HK-2 (cell line): Measurements from ENCODE around the gene RNF217.
A peak's percentile ranks its signal among the peaks of the same experiment; 100 is the strongest.
"Not testable (repeated sequence)": the region's sequence is repeated elsewhere in the genome, so short reads cannot be mapped to it uniquely, and the experiment has no call there.

Experiments used
- DNase-seq: peaks from one replicate; pipeline ENCODE4 v3.0.0-alpha.2; 2018; ENCODE audit not compliant: unreplicated experiment

RNF217 gene

DNA sequence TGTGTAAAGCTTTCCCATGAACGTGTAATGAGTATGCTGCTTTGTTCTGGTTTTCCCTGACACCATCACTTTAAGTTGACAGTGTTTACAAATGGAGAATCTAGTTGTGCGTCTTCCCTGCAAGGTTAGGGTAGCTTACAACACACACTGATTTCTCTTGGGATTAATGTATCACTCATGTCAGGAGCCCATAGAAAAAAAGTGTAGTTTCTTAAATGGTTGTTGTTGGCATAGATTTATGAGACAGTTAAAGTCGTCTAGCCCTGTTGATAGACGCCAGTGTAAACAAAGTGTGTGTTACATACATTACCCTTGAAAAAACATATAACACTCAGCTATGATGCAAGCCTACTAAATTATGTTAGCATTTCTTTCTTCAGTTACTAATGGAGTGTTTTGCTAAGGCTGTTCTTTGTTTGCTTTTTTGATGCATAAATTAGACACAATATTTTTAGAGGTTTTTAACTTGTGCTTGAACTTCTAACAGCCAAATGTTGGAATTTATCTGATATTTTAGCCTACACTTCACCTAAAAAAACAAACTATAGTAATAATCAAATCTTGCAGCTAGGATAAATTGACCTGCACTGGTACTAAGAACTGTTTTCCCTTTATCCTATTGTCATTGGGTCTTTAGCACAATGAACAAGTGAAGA, 88.6 kb downstream of the RNF217 start:
- DNase-seq, result no peak

GRCh38 chr6:125053809-125054208, 91.6 kb downstream of the RNF217 start:
- no peak for DNase-seq

- no peak for DNase-seq
These were observed 92.1 kb downstream of the RNF217 start for GRCh38 chr6:125054331-125054730.

- no peak for DNase-seq
These were observed 95.4 kb downstream of the RNF217 start for GRCh38 chr6:125057392-125058246.

DNA sequence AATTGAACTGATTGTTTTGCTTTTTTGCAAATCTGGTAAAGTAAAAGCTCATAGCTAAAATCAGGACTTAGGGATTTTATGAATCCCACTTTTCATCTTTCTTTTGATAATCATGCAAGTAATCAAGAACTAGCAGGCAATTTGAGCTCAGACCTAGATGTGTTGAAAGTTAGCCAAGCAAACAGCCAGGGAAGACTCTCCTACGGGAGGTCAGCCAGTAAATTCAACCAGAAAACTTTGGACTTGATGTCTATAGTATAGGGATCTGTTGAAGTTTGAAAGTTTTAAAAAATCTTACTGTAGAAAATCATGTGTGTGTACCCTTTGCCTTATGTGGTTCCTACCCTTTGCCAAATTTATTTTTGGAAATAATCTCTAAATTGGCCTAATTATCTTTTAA, 96.3 kb downstream of the RNF217 start:
- no peak for DNase-seq

DNA sequence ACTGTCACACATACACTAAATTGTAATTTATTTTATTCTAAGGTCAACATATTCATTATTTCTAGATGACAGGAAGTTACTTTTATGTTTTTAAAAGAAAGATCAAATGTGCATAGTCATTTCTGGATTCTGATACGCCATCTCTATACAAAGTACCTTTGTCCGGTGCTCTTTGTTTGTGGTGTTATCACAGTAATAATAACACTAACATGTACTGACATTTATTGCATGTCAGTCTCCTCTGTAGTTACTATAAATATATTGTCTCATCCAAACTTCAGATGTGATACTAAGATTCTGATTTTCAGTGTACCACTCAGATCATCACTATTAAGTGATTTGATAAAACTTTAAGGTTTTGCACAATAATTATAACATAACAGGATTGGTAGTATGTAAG, 101.1 kb downstream of the RNF217 start:
- DNase-seq, result no peak

- DNase-seq, result no peak
These were observed 103.9 kb downstream of the RNF217 start for GRCh38 chr6:125066140-125066539.

DNA sequence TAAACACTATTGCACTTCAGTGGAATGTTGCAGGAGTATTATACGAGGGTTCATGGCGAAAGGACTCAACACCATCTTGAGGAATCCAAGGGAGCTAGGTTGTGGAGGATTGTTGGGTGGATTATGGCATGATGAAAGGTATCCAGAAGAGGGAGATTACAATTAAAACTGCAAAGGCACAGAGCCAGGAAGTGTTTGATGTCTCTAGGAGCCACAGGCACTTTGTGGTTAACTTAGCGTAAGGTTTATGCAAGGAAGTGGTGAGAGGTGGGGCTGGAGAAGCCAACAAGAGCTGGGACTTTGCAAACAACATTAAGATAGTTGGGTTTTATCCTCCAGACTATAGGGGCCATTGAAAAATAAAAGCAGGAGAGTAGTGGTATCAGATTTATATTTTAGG, 104.7 kb downstream of the RNF217 start:
- DNase-seq, result peak; percentile 5

DNA sequence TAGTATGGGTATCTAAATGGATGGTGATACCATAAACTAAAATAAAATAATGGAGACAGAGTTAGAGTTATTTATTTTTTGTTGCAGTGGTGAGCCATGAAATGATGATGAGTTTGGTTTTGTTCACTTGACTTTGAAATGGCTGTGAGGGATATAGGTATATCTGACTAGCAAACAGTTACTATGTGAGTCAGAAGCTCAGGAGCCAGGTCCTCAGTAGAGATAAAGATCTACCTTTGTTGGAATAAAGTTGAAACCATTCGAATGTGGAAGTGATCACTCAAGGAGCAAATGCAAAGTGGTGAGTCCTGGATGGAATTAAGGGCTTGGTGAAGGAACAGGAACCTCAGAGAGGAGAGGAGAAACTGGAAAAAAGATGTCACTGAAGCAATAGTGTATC, 105.3 kb downstream of the RNF217 start:
- DNase-seq, result no peak

DNA sequence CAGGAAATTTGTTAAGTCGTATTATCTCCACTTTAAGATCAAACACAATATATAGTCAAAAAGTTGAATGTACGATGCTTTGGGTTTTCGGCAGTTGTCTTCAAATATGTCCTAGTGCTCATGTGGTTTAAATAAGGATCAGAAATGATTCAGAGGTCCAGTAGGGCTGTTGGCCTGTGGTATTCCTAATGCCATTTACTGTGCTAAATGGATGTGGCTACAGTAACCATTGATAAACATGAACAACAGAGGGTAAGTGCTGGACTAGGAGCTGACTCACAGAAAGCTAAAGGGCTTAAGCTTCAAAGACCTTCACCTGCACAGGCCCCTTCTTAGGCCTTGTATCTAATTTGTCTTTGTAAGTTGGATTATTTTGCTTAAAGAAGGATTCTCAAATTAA, 110.8 kb downstream of the RNF217 start:
- DNase-seq, result no peak

DNA sequence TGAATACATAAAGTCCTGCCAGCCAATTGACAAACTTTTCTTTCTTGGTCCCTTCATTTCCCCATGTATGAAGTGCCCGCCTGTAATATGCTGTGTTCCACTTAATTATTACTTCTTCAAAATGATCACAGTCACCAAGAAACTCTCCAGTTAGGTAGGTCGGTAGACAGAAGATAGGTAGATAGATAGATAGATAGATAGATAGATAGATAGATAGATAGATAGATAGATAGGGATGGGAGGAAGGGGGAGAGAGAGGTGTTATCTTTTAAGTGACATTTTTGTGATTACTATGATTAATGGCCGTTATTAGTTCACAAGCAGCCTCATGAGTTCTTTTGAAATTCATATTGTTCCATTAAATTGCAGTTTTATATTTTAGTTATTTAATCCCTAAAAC, 111.9 kb downstream of the RNF217 start:
- no peak for DNase-seq

DNA sequence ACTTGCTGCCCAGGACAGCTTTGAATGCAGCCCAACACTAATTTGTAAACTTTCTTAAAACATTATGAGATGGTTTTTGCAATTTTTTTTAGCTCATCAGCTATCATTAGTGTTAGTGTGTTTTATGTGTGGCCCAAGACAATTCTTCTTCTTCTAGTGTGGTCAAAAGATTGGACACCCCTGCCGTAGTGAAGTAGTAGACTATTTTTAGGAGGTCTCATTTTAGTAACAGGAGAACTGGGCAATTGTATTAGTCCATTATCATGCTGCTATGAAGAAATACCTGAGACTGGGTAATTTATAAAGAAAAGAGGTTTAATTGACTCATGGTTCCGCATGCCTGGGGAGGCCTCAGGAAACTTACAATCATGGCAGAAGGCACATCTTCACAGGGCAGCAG, 112.8 kb downstream of the RNF217 start:
- not testable (repeated sequence) for DNase-seq

DNA sequence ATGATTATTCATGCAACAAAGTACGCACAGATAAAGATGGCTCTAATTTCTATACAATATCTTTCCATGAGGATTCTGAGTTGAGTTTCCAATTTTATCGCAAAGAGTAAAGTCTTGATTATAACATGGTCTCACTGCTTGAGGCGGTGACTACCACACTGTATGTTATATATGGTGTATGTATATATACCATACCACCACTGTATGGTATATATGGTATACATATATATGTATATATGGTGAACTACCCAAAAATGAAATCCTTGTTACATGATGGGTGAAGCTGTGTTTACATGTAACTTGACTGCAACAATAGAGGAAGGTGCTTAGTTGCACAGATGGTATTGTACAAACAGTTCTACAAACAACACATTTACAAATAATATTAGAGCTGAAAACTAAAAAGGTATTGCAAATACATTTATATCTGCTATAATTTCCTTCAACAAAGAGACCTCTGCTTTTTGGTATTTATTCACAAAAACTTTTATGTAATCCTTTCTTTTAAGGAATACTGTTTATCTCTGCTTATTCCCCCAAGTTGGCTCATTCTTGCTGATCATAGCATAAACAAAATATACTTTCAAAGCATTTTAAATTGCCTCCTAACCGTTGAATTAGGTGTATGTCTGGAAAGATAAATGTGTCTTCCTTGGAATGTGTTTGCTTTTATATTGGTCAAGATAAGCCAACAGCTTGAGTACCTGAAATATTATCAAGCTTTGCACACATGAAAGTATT, 113.7 kb downstream of the RNF217 start:
- no peak for DNase-seq

DNA sequence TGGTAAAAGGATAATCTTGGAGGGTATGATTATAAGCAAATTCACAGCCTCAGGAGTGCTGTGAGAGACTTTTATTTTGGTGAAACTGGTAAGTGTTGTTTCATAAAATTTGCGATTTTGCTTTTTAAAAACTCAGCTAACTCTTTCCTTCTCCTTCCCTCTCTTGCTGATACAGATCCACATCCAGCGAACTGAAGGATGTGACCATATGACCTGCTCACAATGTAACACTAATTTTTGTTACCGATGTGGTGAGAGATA, 114.2 kb downstream of the RNF217 start:
- no peak for DNase-seq

DNA sequence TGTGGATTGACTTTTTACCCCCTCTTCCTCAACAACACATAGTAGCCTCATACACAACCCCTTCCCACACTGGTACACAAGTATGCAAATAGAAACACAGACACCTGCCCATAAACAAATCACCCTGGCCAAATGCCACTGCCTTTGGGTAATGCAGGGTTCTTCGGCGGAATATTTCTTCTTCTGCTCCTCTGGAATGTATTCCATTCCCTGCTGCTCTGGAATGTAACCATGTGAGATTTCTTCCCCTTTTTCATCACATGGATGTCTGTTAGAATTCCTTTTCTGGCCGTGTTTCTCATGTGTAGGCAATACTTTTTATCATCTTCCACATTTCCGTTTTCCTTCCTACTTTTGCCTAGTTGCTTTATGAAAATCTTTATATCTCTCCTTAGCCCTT, 115.2 kb downstream of the RNF217 start:
- no peak for DNase-seq

DNA sequence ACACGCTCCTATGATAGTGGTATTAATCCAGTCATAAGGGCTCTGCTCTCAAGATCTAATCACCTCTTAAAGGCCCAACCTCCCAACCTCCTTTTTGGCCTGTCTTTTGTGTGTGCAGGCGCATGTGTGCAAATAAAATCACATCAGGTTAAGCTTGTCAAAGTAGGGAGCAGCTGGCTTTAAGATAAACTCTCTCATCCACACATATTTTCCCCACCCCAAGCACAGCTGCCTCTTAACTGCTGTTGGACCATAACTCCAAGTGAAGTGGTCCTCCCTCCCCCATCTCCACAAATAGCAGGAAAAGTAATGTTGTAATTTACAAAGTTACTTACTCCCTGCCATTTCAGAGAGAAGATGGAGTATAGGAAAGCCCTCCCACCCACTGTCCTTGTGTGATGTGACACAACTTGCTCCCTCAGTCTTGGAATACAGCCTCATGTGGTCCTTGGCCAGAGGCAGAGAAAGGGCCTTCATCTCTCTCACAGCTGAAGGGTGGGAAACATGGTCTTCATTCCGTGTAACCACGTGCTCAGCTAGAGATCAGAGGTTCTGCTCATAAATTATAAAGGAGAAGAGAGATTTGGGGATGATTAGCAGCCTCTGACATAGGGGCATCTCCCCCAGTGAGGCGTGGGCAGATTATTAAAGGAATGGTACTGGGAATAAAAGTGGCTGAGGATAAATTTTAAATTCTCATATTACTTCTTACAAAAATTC, 116.5 kb downstream of the RNF217 start:
- DNase-seq, result no peak

DNA sequence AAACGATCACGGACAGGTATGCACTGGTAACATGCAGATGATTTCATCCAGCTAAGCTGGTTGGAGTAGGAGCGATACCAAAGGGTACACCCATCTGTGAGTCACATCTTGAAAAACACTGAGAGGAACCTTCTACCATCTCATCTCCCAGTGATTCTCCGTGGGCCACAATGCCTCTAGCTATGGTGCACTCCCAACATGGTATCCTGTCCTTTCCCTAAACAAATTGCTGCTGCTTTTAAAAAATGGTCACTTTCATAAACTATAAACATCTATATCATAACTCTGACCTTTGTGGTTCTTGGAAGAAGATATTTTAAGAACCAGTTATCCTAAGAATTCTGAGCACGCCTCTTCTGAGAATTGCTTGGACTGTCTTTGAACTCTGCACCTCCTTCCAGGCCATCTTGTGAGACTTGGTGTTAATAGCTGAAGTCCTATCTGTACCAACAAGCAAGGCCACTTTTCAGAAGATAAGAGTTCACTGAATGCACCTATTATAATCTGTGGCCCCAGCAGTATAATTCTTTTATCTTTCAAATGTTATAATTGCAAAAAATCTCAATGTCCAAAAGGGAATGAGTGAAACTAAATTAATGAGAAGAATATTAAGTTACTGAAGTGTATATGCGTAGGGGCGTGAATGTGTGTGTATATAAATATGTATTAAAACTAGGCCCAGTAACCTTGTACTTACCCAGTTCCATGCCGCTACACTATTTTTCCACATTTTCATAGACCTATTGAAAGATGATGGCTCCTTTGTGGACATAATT, 120.9 kb downstream of the RNF217 start:
- no peak for DNase-seq

GRCh38 chr6:125083684-125083990, 121.4 kb downstream of the RNF217 start:
- no peak for DNase-seq

DNA sequence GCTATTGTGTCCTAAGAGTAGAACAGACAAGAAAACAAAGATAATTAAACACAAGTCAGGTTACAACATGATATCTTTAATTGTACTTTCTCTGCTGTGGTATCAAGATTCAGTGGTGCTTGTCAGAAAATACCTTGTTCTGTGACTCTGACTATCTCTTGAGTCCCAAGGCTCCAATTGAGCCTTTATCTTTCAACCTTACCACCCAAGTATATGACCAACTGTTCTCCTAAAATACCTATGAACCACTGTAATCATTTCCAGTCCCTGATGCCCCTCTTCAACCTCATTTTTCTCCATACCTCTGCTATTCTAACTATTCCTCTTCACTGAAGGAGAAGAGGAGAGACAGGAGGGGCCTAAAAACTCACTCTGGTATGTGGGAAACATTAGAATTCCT, 124.5 kb downstream of the RNF217 start:
- DNase-seq, result no peak

- DNase-seq, result no peak
These were observed 126.7 kb downstream of the RNF217 start for GRCh38 chr6:125088963-125089362.

GRCh38 chr6:125094563-125094962, 132.3 kb downstream of the RNF217 start:
- no peak for DNase-seq
